HepG2 (cell line): ENCODE measurements around the gene LAPTM4A. TPM values are rescaled to one million over a fixed set of nuclear protein-coding genes. Genes with fewer than 3 reads are reported as not detected.

Experiments
- ATAC-seq: fragments of 200-7000 bp; cut with Tn5 transposase; 3 replicates; pipeline ENCODE4 v1.9.1; 2020; ENCODE audit warnings: mild to moderate bottlenecking, moderate library complexity
- BruUV-seq: library from RNA; stranded (reverse); fragments of 400-500 nt; replicated peaks from 2 replicates; lab custom pipeline; 2021; lab: Mats Ljungman, UMichigan
- CTCF ChIA-PET: fragments of 300-600 bp; formaldehyde crosslinking; extraction: SDS; loops from one replicate; lab custom pipeline; 2021; ENCODE audit warnings: low total read pairs, inconsistent platforms, low intra/inter-chr PET ratio; lab: Yijun Ruan, JAX
- POLR2A ChIA-PET: fragments of 350-600 bp; sonication (Branson Sonifier 250); formaldehyde crosslinking; loops from one replicate; lab custom pipeline; 2020; ENCODE audit warnings: antibody characterized with exemption, inconsistent platforms; lab: Yijun Ruan, JAX
- DNase-seq: peaks from one replicate; pipeline ENCODE4 v3.0.0-alpha.2; 2015; ENCODE audit warnings: low spot score
- FAIRE-seq: peaks from 3 replicates; lab custom pipeline; 2011; peaks lifted over from hg19 to GRCh38; lab: Jason Lieb, UNC
- H2AFZ ChIP-seq: one replicate; pipeline ENCODE4 v1.6.1; 2011; ENCODE audit warnings: low read length, inconsistent platforms
- H3K27ac ChIP-seq: fragments of 300-600 bp; 3 replicates; pipeline ENCODE4 v1.8.0; 2011; ENCODE audit warnings: mixed run types, mild to moderate bottlenecking, mixed read lengths, low read length, inconsistent platforms; ENCODE audit not compliant: insufficient read depth; ENCODE audit errors: extremely low read length
- H3K27me3 ChIP-seq, 2 experiments: fragments of 200-600 bp in 1 of 2; 2 replicates in 1 of 2; 3 replicates in 1 of 2; pipeline versions ENCODE4 v1.6.0 to v1.8.0; 2011; ENCODE audit warnings: low read length in 2 of 2, mild to moderate bottlenecking in 2 of 2, moderate library complexity in 2 of 2, inconsistent platforms in 1 of 2; ENCODE audit not compliant: insufficient read depth in 2 of 2, control insufficient read depth in 1 of 2
- H3K36me3 ChIP-seq, 2 experiments: fragments of 200-600 bp in 1 of 2; replicated peaks in 1 of 2; 2 replicates in 1 of 2; 3 replicates in 1 of 2; pipeline versions ENCODE4 v1.5.1 to v1.8.0; 2011; ENCODE audit warnings: low read length in 2 of 2, inconsistent platforms in 1 of 2; ENCODE audit not compliant: insufficient read depth in 2 of 2, control insufficient read depth in 1 of 2
- H3K4me1 ChIP-seq: 2 replicates; pipeline ENCODE4 v1.5.1; 2012; ENCODE audit warnings: low read length, inconsistent platforms; ENCODE audit not compliant: insufficient read depth
- H3K4me2 ChIP-seq: 2 replicates; pipeline ENCODE4 v1.6.0; 2011; ENCODE audit warnings: low read depth, low read length, inconsistent platforms
- H3K4me3 ChIP-seq, 3 experiments: fragments of 200-600 bp in 1 of 3; sonication (generic), shearing (Covaris generic) in 1 of 3; replicated peaks in 1 of 3; 2 replicates each; pipeline ENCODE4 v1.5.1; 2011 to 2016; ENCODE audit warnings: low read length in 3 of 3, inconsistent platforms in 2 of 3, low read depth in 2 of 3, mild to moderate bottlenecking in 2 of 3, control low read depth in 1 of 3, mixed read lengths in 1 of 3; ENCODE audit not compliant: insufficient read depth in 1 of 3
- H3K79me2 ChIP-seq: one replicate; pipeline ENCODE4 v1.6.1; 2011; ENCODE audit warnings: low read length, inconsistent platforms; ENCODE audit not compliant: insufficient read depth
- H3K9ac ChIP-seq: 2 replicates; pipeline ENCODE4 v1.6.0; 2011; ENCODE audit warnings: mild to moderate bottlenecking, low read depth, low read length, inconsistent platforms; ENCODE audit not compliant: insufficient read depth
- H3K9me3 ChIP-seq: 2 replicates; pipeline ENCODE4 v1.5.1; 2012; ENCODE audit warnings: mild to moderate bottlenecking, low read length
- H4K20me1 ChIP-seq: 2 replicates; pipeline ENCODE4 v1.6.0; 2011; ENCODE audit warnings: inconsistent platforms, mild to moderate bottlenecking, low read length, moderate library complexity; ENCODE audit not compliant: insufficient read depth
- ASH2L ChIP-seq: fragments of 300-600, 200-600 bp; sonication (generic); IDR thresholded peaks from 2 replicates; pipeline ENCODE4 v1.7.0; 2017; ENCODE audit warnings: low read depth, mild to moderate bottlenecking, moderate library complexity, mixed read lengths, low read length; ENCODE audit not compliant: insufficient read length
- GZF1 ChIP-seq: sonication (generic); formaldehyde crosslinking; IDR thresholded peaks from 2 replicates; pipeline ENCODE4 v1.5.1; 2020; ENCODE audit warnings: mild to moderate bottlenecking, missing genetic modification reagents
- HNF4G ChIP-seq, 2 experiments: sonication (generic) in 1 of 2; formaldehyde crosslinking in 1 of 2; IDR thresholded peaks; 2 replicates each; pipeline versions ENCODE4 v1.4.0 to v1.6.1; 2011 to 2020; ENCODE audit warnings: borderline replicate concordance in 2 of 2, low read depth in 2 of 2, mild to moderate bottlenecking in 2 of 2, low read length in 1 of 2, missing genetic modification reagents in 1 of 2, moderate library complexity in 1 of 2
- HOXA7 ChIP-seq: sonication (generic); formaldehyde crosslinking; IDR thresholded peaks from 2 replicates; pipeline ENCODE4 v1.8.1; 2022; ENCODE audit warnings: mild to moderate bottlenecking, missing genetic modification reagents, moderate library complexity
- IRX3 ChIP-seq: sonication (generic); formaldehyde crosslinking; IDR thresholded peaks from 2 replicates; pipeline ENCODE4 v1.8.1; 2023; ENCODE audit warnings: mild to moderate bottlenecking, low read depth, missing genetic modification reagents, borderline replicate concordance
- JUNB ChIP-seq: sonication (generic); formaldehyde crosslinking; IDR thresholded peaks from 2 replicates; pipeline ENCODE4 v1.8.0; 2022; ENCODE audit warnings: missing genetic modification reagents, mild to moderate bottlenecking, borderline replicate concordance
- MATR3 ChIP-seq: sonication (generic); formaldehyde crosslinking; IDR thresholded peaks from 2 replicates; pipeline ENCODE4 v1.4.0; 2020; ENCODE audit warnings: missing genetic modification reagents
- SALL2 ChIP-seq: sonication (generic); formaldehyde crosslinking; IDR thresholded peaks from 2 replicates; pipeline ENCODE4 v1.8.1; 2023; ENCODE audit warnings: mild to moderate bottlenecking, missing genetic modification reagents, inconsistent platforms
- SUZ12 ChIP-seq: fragments of 150-350 bp; IDR thresholded peaks from 2 replicates; pipeline ENCODE4 v1.6.1; 2014; ENCODE audit warnings: low read depth, low read length
- TEAD2 ChIP-seq: sonication (generic); formaldehyde crosslinking; IDR thresholded peaks from 2 replicates; pipeline ENCODE4 v1.9.0; 2021; ENCODE audit warnings: missing genetic modification reagents
- ZNF12 ChIP-seq: sonication (generic); formaldehyde crosslinking; IDR thresholded peaks from 2 replicates; pipeline ENCODE4 v1.5.0; 2020; ENCODE audit warnings: missing genetic modification reagents
- ZNF549 ChIP-seq: sonication (generic); formaldehyde crosslinking; IDR thresholded peaks from 2 replicates; pipeline ENCODE4 v1.5.0; 2020; ENCODE audit warnings: missing genetic modification reagents
- ZNF709 ChIP-seq: sonication (generic); formaldehyde crosslinking; IDR thresholded peaks from 2 replicates; pipeline ENCODE4 v1.5.0; 2020; ENCODE audit warnings: mild to moderate bottlenecking, missing genetic modification reagents
- ZNF75D ChIP-seq: sonication (generic); formaldehyde crosslinking; IDR thresholded peaks from 2 replicates; pipeline ENCODE4 v1.8.1; 2023; ENCODE audit warnings: missing genetic modification reagents, mild to moderate bottlenecking, borderline replicate concordance
- ZNF816 ChIP-seq: sonication (generic); formaldehyde crosslinking; IDR thresholded peaks from 2 replicates; pipeline ENCODE4 v1.8.0; 2022; ENCODE audit warnings: missing genetic modification reagents, mild to moderate bottlenecking, borderline replicate concordance
- WGBS: methylation state at CpG from one replicate; pipeline ENCODE4 v1.1.6; 2017; ENCODE audit warnings: low lambda C conversion rate; 5-methylcytosine and 5-hydroxymethylcytosine counted together
- in situ Hi-C: cut with HindIII; loops from 2 replicates; pipeline ENCODE4 v1.10.0; 2017; ENCODE audit warnings: low pct_unique_long_range_greater_than_20kb; ENCODE audit not compliant: extremely low pct_ligation_motif_present
- intact Hi-C: fragments of 100-400 bp; cut with micrococcal nuclease; formaldehyde crosslinking; loops from one replicate; pipeline ENCODE4 v1.10.0; 2022; ENCODE audit not compliant: unreplicated experiment
- polyA plus RNA-seq, 8 experiments: library from polyadenylated mRNA; depleted of rRNA in 3 of 8; stranded (reverse) in 7 of 8; unstranded in 1 of 8; fragments of >200 nt; fragmentation: Illumina TruSeq in 4 of 8; extraction: Trizol in 4 of 8; gene quantifications; 2 replicates each; pipeline versions ENCODE4 v1.2.1 to v1.2.3, GENCODE V29; 2011 to 2016; ENCODE audit warnings: low read depth in 4 of 8, missing spikeins in 1 of 8, mixed read lengths in 1 of 8; ENCODE audit not compliant: insufficient read depth in 1 of 8
- total RNA-seq, 5 experiments: library from RNA; depleted of rRNA; stranded (reverse); fragments of >200 nt; fragmentation: Illumina TruSeq; extraction: Trizol; gene quantifications; 2 replicates each; pipeline ENCODE4 v1.2.3, GENCODE V29; 2016; ENCODE audit warnings: low read depth in 1 of 5
- TF ChIP-seq, protein P1 (sequence below): sonication (generic); formaldehyde crosslinking; IDR thresholded peaks from 2 replicates; pipeline ENCODE4 v1.5.1; 2020; ENCODE audit warnings: mild to moderate bottlenecking, missing genetic modification reagents, borderline replicate concordance
- TF ChIP-seq, protein P2 (sequence below): sonication (generic); formaldehyde crosslinking; IDR thresholded peaks from 2 replicates; pipeline ENCODE4 v1.8.1; 2023; ENCODE audit warnings: missing genetic modification reagents, mild to moderate bottlenecking, borderline replicate concordance

Gene LAPTM4A
- total and polyA plus RNA-seq, 2 of the 13 experiments (the other 11 are each of a cell fraction or from before 2014, with no cell fraction given) = 116 to 558 TPM

DNA sequence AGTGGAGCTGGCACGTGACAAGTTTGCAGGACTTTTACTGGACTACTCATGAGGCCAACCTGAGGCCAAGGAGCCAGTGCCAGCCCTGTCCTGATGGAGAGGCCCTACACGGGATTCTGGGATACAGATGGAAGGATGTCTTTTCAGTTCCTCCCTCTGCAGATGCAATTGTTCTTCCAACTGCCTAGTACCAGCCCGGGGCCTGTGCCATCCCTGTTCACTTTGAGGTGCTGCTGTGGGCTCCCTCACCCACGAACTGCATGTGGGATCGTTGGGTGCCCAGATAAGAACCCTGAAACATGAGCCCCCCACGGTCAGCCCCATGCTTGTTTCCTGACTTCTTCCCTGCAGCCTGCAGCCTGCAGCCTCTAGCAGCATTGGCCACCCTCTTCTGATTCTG lies 25.3 kb upstream of the LAPTM4A start:
- DNase-seq (no peak), ATAC-seq (no peak)
- ChIA-PET CTCF (no interaction called here), POLR2A (interaction anchor here (1.2 to 4.0 kb wide), 2 partner anchors 14 to 25 kb away, joined by 3 to 40 read pairs; partner anchors contain the start of gene LAPTM4A)
- Histone ChIP-seq H3K36me3 (no peaks in the 10 kb centered on the region), H3K9ac (no peak overlapping the region), H3K4me3 (no peak overlapping the region), H3K4me2 (no peak overlapping the region), H2AFZ (no peak overlapping the region), H4K20me1 (no peaks in the 10 kb centered on the region), H3K79me2 (no peaks in the 10 kb centered on the region), H3K4me1 (peaks cover 82% of the 10 kb centered on the region), H3K27me3 (no peaks in the 10 kb centered on the region; a peak in 1 of 5 replicates), H3K27ac (no peak overlapping the region)
- intact Hi-C loops = loop anchor here (1.0 kb wide), 1 partner anchor 26 kb away; no protein-coding TSS in a partner anchor
- in situ Hi-C loops = no loop called here
- 63% methylated on average over 6 of the region's 6 CpGs for WGBS
- TF ChIP-seq HNF4G (IDR thresholded peaks at IDR 0.05; ENCODE audit: borderline replicate concordance, low read depth, low read length) (no peak), HNF4G (CRISPR knock-in tag; IDR thresholded peaks at IDR 0.05; ENCODE audit: borderline replicate concordance, low read depth) (no peak), ZNF709 (CRISPR knock-in tag) (no peak), GZF1 (no peak)
- TF ChIP-seq, all 625 proteins: peak for 0
- H3K9me3 ChIP-seq = no peaks in the 10 kb centered on the region
- no peak for FAIRE-seq
- BruUV-seq = no TSS peak

DNA sequence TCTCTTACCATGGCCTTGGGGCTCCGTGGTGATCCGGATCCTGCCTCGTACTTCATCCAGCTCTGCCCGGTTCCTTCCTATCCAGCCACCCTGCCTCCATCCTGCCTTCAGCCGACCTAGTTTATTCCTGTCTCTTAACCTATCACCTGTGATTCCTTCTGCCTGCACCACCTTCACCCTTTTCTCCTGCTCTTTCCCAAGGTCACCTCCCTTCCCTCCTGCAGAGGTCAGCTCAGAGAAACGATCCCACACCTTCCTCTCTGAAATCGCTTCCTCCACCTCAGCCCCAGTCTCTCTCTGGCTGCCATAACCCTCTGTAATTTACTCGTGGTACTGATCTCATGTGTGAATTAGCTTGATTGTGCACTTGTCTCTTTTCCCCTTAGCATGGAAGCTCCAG lies 23.5 kb upstream of the LAPTM4A start:
- peak overlapping the region; percentile 76 for H3K4me2 ChIP-seq
- 58% methylated on average over 8 of the region's 8 CpGs for WGBS
- DNase-seq (no peak), ATAC-seq (no peak), FAIRE-seq (no peak)
- H3K79me2 ChIP-seq = no peaks in the 10 kb centered on the region
- no peaks in the 10 kb centered on the region for H3K9me3 ChIP-seq
- BruUV-seq = no TSS peak
- H3K36me3 ChIP-seq = no peaks in the 10 kb centered on the region
- H3K27ac ChIP-seq = no peak overlapping the region
- CTCF ChIA-PET = no interaction called here
- H3K4me1 ChIP-seq = peaks cover 76% of the 10 kb centered on the region
- intact Hi-C loops = loop anchor here (2.0 kb wide), 1 partner anchor 18 kb away; no protein-coding TSS in a partner anchor
- POLR2A ChIA-PET = interaction anchor here (6.4 kb wide), 1 partner anchor 23 kb away, joined by 45 read pairs; the partner anchor contains the start of gene LAPTM4A
- peak overlapping the region; percentile 81 for H2AFZ ChIP-seq
- no peak overlapping the region for H3K4me3 ChIP-seq
- in situ Hi-C loops = no loop called here
- no peaks in the 10 kb centered on the region for H4K20me1 ChIP-seq
- H3K27me3 ChIP-seq = no peaks in the 10 kb centered on the region; a peak in 1 of 5 replicates
- H3K9ac ChIP-seq = 0 out of 2 replicates have a peak overlapping the region, but pooled peaks have one; percentile 34
- TF ChIP-seq SALL2 (CRISPR knock-in tag) (no peak), JUNB (CRISPR knock-in tag) (no peak), ZNF75D (0 out of 2 replicates have a peak, but pooled peaks have one; percentile 56), MATR3 (CRISPR knock-in tag) (no peak), IRX3 (CRISPR knock-in tag) (no peak), ZNF816 (CRISPR knock-in tag) (no peak), TEAD2 (CRISPR knock-in tag) (no peak), ASH2L (no peak), ZNF12 (no peak), ZNF549 (no peak), HNF4G (IDR thresholded peaks at IDR 0.05; ENCODE audit: borderline replicate concordance, low read depth, low read length) (no peak), HNF4G (CRISPR knock-in tag; IDR thresholded peaks at IDR 0.05; ENCODE audit: borderline replicate concordance, low read depth) (no peak), HOXA7 (CRISPR knock-in tag) (no peak), SUZ12 (no peak)
- TF ChIP-seq, protein P1, sequence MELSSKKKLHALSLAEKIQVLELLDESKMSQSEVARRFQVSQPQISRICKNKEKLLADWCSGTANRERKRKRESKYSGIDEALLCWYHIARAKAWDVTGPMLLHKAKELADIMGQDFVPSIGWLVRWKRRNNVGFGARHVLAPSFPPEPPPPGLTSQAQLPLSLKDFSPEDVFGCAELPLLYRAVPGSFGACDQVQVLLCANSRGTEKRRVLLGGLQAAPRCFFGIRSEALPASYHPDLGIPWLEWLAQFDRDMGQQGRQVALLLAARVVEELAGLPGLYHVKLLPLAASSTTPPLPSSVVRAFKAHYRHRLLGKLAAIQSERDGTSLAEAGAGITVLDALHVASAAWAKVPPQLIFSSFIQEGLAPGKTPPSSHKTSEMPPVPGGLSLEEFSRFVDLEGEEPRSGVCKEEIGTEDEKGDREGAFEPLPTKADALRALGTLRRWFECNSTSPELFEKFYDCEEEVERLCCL (CRISPR knock-in tag) = no peak
- TF ChIP-seq, protein P2, sequence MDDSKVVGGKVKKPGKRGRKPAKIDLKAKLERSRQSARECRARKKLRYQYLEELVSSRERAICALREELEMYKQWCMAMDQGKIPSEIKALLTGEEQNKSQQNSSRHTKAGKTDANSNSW = no peak
